Spleen (tissue), 7 donors: ENCODE data around the gene TANC1.

Source experiments
- CTCF ChIP-seq, 11 experiments: fragments of 200-600 bp in 7 of 11; fragments of 450-650 bp in 4 of 11; sonication (generic) in 4 of 11; IDR thresholded peaks in 8 of 11; conservative IDR thresholded peaks in 3 of 11; 1 replicate in 7 of 11; 2 replicates in 4 of 11; pipeline versions ENCODE4 v1.4.0 to v1.8.0; 2016 to 2021; ENCODE audit warnings: antibody characterized with exemption in 11 of 11, inconsistent platforms in 4 of 11, mild to moderate bottlenecking in 1 of 11
- POLR2A ChIP-seq, 3 donors: fragments of 450-650 bp; IDR thresholded peaks; one replicate each; pipeline ENCODE4 v1.5.1; 2017; ENCODE audit warnings: antibody characterized with exemption in 3 of 3, mild to moderate bottlenecking in 1 of 3
- POLR2AphosphoS5 ChIP-seq, 3 donors: sonication (generic); formaldehyde crosslinking; IDR thresholded peaks; one replicate each; pipeline ENCODE4 v1.5.1; 2017; ENCODE audit warnings: antibody characterized with exemption in 3 of 3
- donor health status: DM: no; HTN: no; CAD: no; lungs with moderate emphysema.
- donor health status: DM: no; HTN: no; CAD: no.
- donor health status: DM: no; HTN: no; CAD: no.

- no peak for TF ChIP-seq POLR2A (IDR thresholded peaks at IDR 0.05)
- no peak for TF ChIP-seq POLR2AphosphoS5 (IDR thresholded peaks at IDR 0.05)
- no peak for TF ChIP-seq CTCF (IDR thresholded peaks at IDR 0.05 in 8 of 11, conservative IDR thresholded peaks at IDR 0.05 in 3 of 11)
Observed at GRCh38 chr2:158970241-158970751, 1.9 kb downstream of the TANC1 start.
